Central memory CD4-positive, alpha-beta T cell (primary cell): ENCODE measurements around the gene DLGAP1.

Source experiments
- DNase-seq: peaks from one replicate; pipeline ENCODE4 v3.0.0; 2022

Gene DLGAP1

DNA sequence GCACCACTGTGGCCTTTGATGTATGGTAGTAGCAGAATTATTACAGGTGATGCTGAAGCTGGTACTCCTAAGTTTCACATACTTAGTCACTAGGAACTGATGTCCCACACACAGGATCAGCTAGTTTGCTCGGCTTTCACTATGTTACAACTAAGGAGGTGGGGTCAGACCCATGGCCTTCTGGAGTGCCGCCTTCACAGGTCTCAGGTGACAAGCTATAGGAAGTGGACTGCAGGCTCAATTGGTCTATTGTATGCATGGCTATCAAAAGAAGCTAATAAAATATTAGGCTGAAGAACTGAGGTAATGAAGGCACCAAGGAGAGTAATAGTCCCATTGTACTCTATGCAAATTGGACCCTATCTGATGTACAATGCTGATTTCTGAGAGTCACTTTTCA is 170.6 kb downstream of the DLGAP1 start:
- DNase-seq: no peak

DNA sequence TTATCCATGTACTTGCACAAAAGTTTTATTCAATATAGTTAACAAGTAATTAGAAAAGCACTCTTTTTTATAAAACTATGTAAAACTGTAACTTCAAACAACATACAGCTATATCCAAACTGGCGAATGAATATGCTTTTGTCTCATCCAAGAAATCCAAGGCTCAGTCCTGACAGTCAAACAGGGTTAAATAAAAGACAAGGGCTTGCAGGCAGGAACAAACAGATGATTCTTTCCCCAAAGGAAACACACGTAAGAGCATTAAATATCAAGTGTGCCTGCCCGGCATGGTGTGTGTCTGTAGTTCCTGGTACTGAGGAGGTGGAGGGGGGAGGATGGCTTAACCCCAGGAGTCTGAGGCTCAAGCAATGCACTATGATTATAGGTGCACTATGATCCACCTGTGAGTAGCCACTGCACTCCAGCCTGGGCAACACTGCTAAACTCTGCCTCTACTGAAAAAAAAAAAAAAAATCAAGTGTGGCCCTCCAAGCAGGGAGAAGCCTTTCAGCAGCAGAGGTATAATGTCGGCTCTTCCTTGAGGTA is 171.3 kb downstream of the DLGAP1 start:
- DNase-seq: no peak

DNA sequence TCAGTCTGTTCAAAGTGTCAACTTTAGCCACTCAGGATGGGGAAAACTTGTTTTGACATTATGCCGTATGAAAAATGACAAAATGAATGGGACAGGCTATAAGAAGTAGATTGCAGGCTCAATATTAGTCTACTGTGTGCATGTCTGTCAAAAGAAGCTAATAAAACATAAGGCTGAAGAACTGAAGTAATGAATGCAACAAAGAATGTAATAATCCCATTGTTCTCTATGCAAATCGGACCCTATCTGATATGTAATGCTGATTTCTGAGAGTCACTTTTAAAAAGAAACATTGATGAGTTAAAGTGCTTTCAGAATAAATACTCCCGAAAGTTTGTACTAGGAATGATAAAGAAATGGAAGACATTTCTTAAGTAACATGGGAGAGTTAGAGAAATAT is 172.2 kb downstream of the DLGAP1 start:
- no peak for DNase-seq

DNA sequence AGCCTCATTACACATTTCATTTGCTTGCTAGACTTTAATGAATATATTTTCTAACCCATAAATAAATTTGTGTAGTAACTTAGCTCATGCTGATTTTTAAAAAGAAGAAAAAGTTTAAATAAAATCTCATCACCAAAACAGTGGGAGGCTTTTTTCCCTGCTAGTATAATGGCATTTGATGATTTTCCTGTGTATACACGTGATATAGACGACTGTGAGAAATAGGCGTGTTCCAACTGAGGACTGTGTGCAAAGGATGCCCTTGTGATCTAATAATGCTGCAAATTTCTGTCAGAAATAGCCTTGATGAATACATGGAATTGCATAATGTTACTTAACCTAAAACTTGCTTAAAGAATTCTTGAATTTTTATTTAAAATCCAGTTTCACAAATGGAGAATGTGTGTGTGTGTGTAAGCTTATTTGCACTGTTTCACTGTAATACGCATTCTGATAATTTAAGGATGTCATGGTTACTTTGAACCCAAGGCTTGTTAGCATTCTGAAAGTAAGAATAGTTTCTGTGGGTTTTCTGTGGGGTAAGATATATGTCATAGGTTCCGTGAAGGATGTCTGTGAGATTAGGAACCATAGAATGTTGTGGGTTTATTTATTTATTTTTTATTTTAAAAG is 178.0 kb downstream of the DLGAP1 start:
- DNase-seq: no peak

DNA sequence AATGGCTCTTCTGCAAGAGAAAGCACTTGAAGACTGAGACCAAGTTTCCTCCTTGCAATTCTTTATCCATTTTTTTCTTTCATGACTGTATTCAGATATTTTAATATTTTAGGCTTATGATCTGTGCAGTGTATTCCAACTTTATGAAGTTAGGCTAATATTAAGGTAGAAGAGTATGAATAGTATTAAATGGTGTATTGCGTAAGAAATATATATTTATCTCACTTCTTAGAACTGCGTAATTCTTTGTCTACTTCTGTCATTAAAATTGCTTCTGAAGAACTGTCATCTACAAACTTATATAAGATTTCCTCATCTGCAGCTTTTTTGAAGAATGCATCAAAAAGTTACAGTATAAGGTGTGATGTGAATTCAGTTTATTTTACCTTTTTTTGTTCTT is 183.2 kb downstream of the DLGAP1 start:
- DNase-seq: no peak

GRCh38 chr18:4270988-4271387 is 184.1 kb downstream of the DLGAP1 start:
- no peak for DNase-seq

DNA sequence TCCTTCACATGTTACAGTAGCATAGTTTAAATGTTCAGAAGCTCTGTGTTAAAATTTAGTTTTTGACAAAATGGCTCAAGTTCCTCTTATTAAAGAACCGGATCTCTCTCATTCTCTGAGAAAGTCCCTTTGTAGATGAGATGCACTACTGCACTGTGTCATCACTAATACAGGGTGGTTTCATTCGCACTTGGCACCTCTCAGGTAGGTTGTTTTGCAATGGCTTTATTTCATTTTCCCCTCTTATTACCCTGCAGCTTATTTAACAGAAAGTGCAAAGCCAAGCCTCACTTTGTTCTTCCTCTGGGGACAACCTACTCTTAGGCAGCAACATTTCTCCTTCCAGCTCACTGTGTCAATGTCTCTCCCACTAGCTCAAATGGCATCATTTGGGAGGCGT is 185.1 kb downstream of the DLGAP1 start:
- DNase-seq: no peak

DNA sequence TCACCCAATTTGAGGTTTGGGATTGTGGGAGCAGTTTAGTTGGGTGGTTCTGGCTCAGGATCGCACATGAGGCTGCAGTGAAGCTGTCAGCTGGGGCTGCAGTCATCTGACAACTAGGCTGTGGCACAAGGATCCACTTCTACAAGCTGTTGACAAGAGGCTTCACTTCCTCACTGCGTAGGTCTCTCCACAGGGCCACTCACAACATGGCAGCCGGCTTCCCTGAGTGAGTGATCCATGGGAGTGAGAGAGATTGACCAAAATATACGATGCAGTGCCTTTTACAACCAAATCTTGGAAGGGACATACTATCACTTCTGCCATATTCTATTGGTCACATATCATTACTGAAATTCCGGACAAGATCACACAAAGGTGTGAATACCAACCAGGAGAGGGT is 187.5 kb downstream of the DLGAP1 start:
- DNase-seq: no peak

DNA sequence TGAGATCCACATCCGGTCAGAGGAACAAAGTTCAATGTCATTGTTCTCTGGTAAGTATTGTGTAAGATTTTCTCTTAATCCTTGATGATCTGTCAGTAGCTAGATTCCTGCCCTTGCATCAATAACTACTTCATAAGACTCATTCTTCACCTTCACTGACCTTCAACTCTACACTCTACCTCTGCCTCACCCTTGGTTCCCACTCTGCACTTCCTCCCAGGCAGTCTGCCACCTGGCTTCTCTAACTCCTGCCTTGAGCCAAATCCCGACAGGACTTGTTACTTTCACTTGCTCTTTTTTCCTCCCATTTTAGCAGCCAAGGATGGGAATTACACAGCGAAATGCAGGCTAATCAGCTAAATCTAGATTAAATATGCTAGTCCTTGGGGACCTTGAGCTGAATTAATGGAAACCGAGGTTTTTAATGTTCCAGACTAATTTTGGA is 190.7 kb downstream of the DLGAP1 start:
- DNase-seq: no peak

GRCh38 chr18:4260107-4260506 is 195.0 kb downstream of the DLGAP1 start:
- DNase-seq: no peak

DNA sequence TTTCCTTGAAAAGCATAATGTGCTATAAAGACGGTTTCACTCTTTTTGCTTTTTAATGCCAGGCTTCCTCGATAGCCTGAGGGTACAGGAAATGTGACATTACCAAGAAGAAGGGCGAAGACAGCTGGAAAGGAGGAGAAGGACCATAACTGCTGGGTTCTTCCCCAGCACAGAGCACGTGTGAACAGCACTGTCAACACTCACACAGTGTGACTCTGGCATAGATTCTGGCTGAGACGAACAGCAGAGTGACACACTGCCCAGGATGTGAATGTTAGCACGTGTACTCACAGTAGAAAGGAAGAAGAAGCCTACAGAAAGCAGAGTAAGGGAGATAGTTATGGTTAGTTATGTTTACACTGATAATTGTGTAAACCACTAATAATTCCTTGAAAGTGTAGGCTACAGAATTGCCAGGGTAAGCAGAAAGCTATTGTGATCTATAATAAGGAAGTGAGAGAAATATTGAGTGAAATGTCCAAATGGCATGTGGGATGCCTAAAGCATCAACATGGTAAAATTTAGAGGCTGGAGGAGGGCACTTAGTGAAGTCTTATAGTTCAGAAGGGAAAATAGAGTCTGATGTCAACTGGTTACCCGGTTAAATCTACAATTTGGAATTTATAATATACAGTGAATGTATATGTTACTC is 198.2 kb downstream of the DLGAP1 start:
- DNase-seq: no peak

DNA sequence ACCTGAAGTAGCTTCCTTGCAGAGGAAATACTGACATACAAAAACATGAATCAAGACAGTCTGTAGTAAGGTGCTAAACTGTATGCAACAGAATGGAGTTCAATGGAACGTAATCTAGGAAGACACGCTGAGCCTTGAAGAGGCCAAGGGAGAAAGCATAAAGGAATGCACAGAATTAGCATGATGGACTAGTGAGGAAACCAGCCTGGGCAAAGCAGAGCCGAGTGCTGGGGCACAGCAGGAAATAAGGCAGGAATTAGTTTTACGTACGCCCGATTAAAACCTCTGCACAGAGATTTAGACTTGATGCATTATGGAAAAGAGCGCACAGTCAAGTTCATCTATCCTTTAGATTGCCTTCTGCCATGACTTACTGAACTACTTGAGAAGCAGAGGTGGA is 200.3 kb downstream of the DLGAP1 start:
- DNase-seq: no peak

DNA sequence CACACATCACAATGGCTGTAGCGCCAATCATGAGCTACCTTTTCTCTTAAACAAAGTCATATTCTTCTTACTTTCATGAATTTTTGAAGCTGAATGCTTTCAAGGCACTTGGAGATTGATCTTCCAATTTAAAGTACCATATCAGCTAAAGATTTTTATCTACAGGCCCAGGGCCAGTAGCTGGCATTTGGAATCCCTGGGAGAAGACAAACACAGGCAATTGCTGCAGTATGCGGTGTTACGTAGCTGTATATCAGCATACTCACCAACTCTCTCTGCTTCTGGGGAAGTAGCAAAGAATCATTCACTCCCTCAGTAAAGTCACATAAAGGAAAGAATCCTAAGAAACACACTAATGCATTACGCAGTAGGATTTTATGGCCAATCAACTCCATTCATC is 202.3 kb downstream of the DLGAP1 start:
- DNase-seq: no peak

GRCh38 chr18:4251873-4252272 is 203.2 kb downstream of the DLGAP1 start:
- DNase-seq: no peak

DNA sequence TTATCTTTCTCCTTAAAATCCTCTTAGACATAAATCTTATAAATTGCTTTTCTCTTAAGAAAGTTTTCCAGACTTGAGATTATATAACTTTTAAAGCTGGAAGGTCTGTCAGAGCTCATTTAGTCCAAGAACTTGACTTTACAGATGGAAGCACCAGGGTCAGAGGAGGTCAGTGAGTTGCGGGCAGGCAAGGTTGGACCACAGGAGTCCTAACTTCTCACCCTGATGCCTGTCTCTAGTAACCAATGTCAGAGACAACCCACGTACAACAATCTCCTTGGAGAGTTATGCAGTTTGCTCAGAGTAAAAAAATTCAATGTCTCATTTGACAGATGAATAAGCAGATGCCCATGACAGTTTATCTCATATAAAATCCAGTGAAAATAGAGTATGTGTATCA is 203.9 kb downstream of the DLGAP1 start:
- no peak for DNase-seq

DNA sequence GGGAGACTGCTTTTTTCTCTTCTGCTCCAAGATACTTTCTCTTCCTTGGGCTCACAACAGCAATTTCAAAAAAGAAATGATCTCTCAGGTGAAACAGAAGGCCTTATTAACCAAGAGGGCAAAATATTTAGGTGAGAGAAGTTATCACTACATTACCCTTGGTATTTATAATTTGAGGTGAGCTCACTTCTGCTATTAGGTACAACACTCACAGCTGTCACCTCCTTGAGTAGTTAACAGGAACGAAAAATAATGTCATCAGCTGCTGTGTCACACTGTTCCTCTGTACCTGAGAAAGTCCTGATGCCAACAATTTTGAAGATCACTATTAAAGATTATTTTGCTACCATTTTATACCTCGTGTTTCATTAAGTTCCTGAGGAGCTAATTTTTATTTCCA is 205.0 kb downstream of the DLGAP1 start:
- DNase-seq: no peak

GRCh38 chr18:4248686-4249085 is 206.4 kb downstream of the DLGAP1 start:
- DNase-seq: no peak

DNA sequence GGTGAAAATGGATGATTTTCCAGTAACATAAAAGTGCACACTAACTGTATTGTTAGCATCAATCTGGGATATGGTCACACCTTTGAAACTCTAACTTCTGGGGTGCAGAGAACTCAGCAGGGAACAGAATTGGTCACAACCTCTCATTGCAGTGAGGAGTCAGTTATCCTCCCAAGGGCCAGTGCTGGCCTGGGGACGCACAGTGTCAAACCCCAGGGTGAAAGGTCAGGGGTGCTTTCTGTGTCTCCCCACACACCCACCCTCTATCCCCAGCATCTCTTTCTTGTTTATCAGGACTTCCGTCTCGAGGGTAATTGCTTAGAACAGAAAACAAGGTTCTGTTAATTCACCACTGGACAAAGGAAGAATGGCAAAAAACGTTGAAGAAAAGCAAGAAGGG is 208.7 kb downstream of the DLGAP1 start:
- DNase-seq: no peak

GRCh38 chr18:4245456-4245855 is 209.7 kb downstream of the DLGAP1 start:
- DNase-seq: no peak

GRCh38 chr18:4242431-4243161 is 212.5 kb downstream of the DLGAP1 start:
- DNase-seq: no peak

- DNase-seq: no peak
Measured at GRCh38 chr18:4241090-4241617, 214.0 kb downstream of the DLGAP1 start.

- no peak for DNase-seq
Measured at GRCh38 chr18:4238966-4239365, 216.1 kb downstream of the DLGAP1 start.

- no peak for DNase-seq
Measured at GRCh38 chr18:4237664-4238041, 217.5 kb downstream of the DLGAP1 start.
